ENCODE measurements around the gene SLC41A3.

Gene SLC41A3

DNA sequence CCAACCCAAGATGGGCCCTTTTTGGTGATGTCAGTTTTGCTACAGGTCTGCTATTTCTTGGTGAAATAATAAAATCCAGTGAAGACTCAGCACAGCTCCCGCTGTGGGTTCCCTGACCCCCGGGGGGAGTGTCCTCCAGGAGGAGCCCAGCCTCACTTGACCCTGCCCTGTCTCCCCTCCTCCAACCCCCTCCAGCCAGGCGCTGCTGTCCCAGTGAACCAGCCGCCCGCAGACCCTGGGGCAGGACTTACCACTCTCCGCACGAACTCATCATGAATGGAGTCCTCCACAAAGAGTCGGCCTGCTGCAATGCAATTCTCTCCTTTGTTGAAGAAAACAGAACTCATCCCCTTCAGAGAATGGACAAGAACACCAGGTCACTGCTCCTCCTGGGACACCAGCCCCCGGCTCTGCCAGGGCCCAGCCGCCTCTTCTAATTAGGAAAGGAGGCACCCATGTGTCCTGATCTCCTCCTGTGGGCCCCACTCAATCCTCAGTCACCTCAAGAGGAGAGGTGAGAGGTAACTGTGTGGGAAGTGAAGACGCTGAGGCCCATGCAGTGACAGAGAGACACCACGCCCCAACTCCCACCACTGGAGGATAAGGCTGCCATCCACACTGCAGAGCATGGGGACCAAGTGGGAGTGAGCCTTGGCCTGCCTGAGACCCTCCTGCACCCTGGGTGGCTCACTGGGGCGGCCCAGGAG is 28.8 kb upstream of the SLC41A3 start:
- Histone ChIP-seq H3K4me1 (ENCODE audit: control insufficient read depth in 1 of 2, insufficient read depth in 2 of 2, low read length in 2 of 2) (no peaks in the 10 kb centered on the region), H3K27ac (ENCODE audit: low read depth, low read length) (no peak overlapping the region), H3K36me3 (ENCODE audit: control insufficient read depth in 1 of 2, insufficient read depth in 2 of 2, low read length in 2 of 2) (no peaks in the 10 kb centered on the region), H3K4me3 (ENCODE audit: low read depth in 1 of 2, low read length in 2 of 2) (no peak overlapping the region), H3K27me3 (ENCODE audit: control insufficient read depth in 1 of 2, insufficient read depth in 2 of 2, low read length in 2 of 2) (no peaks in the 10 kb centered on the region), H3K9me3 (ENCODE audit: control insufficient read depth in 1 of 2, low read length in 2 of 2) (no peaks in the 10 kb centered on the region), H3K9ac (ENCODE audit: low read depth in 1 of 2, low read length in 2 of 2) (no peak overlapping the region)

- Histone ChIP-seq H3K27me3 (ENCODE audit: control insufficient read depth in 1 of 2, insufficient read depth in 2 of 2, low read length in 2 of 2) (no peaks in the 10 kb centered on the region), H3K4me1 (ENCODE audit: control insufficient read depth in 1 of 2, insufficient read depth in 2 of 2, low read length in 2 of 2) (no peaks in the 10 kb centered on the region), H3K27ac (ENCODE audit: low read depth, low read length) (no peak overlapping the region), H3K9me3 (ENCODE audit: control insufficient read depth in 1 of 2, low read length in 2 of 2) (no peaks in the 10 kb centered on the region), H3K36me3 (ENCODE audit: control insufficient read depth in 1 of 2, insufficient read depth in 2 of 2, low read length in 2 of 2) (no peaks in the 10 kb centered on the region), H3K9ac (ENCODE audit: low read depth in 1 of 2, low read length in 2 of 2) (no peak overlapping the region), H3K4me3 (ENCODE audit: low read depth in 1 of 2, low read length in 2 of 2) (no peak overlapping the region)
These were observed 27.9 kb upstream of the SLC41A3 start for GRCh38 chr3:126111566-126112475.

GRCh38 chr3:126111126-126111551 is 27.2 kb upstream of the SLC41A3 start:
- Histone ChIP-seq H3K4me1 (ENCODE audit: control insufficient read depth in 1 of 2, insufficient read depth in 2 of 2, low read length in 2 of 2) (no peaks in the 10 kb centered on the region), H3K27me3 (ENCODE audit: control insufficient read depth in 1 of 2, insufficient read depth in 2 of 2, low read length in 2 of 2) (no peaks in the 10 kb centered on the region), H3K36me3 (ENCODE audit: control insufficient read depth in 1 of 2, insufficient read depth in 2 of 2, low read length in 2 of 2) (no peaks in the 10 kb centered on the region), H3K9ac (ENCODE audit: low read depth in 1 of 2, low read length in 2 of 2) (no peak overlapping the region), H3K9me3 (ENCODE audit: control insufficient read depth in 1 of 2, low read length in 2 of 2) (no peaks in the 10 kb centered on the region), H3K27ac (ENCODE audit: low read depth, low read length) (no peak overlapping the region), H3K4me3 (ENCODE audit: low read depth in 1 of 2, low read length in 2 of 2) (no peak overlapping the region)

GRCh38 chr3:126110431-126111125 is 26.7 kb upstream of the SLC41A3 start:
- no peaks in the 10 kb centered on the region for H3K36me3 ChIP-seq (ENCODE audit: control insufficient read depth in 1 of 2, insufficient read depth in 2 of 2, low read length in 2 of 2)
- H3K27ac ChIP-seq (ENCODE audit: low read depth, low read length) = no peak overlapping the region

GRCh38 chr3:126109880-126110235 is 25.9 kb upstream of the SLC41A3 start:
- no peaks in the 10 kb centered on the region for H3K27me3 ChIP-seq (ENCODE audit: control insufficient read depth in 1 of 2, insufficient read depth in 2 of 2, low read length in 2 of 2)
- H3K4me1 ChIP-seq (ENCODE audit: control insufficient read depth in 1 of 2, insufficient read depth in 2 of 2, low read length in 2 of 2) = no peaks in the 10 kb centered on the region
- no peak overlapping the region for H3K4me3 ChIP-seq (ENCODE audit: low read depth in 1 of 2, low read length in 2 of 2)
- no peak overlapping the region for H3K27ac ChIP-seq (ENCODE audit: low read depth, low read length)
- H3K9ac ChIP-seq (ENCODE audit: low read depth in 1 of 2, low read length in 2 of 2) = no peak overlapping the region
- H3K36me3 ChIP-seq (ENCODE audit: control insufficient read depth in 1 of 2, insufficient read depth in 2 of 2, low read length in 2 of 2) = no peaks in the 10 kb centered on the region
- no peaks in the 10 kb centered on the region for H3K9me3 ChIP-seq (ENCODE audit: control insufficient read depth in 1 of 2, low read length in 2 of 2)

More at GRCh38 chr3:126110431-126111125, 26.7 kb upstream of the SLC41A3 start:
- H3K4me1 ChIP-seq (ENCODE audit: control insufficient read depth in 1 of 2, insufficient read depth in 2 of 2, low read length in 2 of 2) = no peaks in the 10 kb centered on the region
- no peak overlapping the region for H3K9ac ChIP-seq (ENCODE audit: low read depth in 1 of 2, low read length in 2 of 2)
- H3K4me3 ChIP-seq (ENCODE audit: low read depth in 1 of 2, low read length in 2 of 2) = no peak overlapping the region
- H3K9me3 ChIP-seq (ENCODE audit: control insufficient read depth in 1 of 2, low read length in 2 of 2) = no peaks in the 10 kb centered on the region
- H3K27me3 ChIP-seq (ENCODE audit: control insufficient read depth in 1 of 2, insufficient read depth in 2 of 2, low read length in 2 of 2) = no peaks in the 10 kb centered on the region

- Histone ChIP-seq H3K27ac (ENCODE audit: low read depth, low read length) (no peak overlapping the region), H3K9me3 (ENCODE audit: control insufficient read depth in 1 of 2, low read length in 2 of 2) (no peaks in the 10 kb centered on the region), H3K4me3 (ENCODE audit: low read depth in 1 of 2, low read length in 2 of 2) (no peak overlapping the region), H3K36me3 (ENCODE audit: control insufficient read depth in 1 of 2, insufficient read depth in 2 of 2, low read length in 2 of 2) (no peaks in the 10 kb centered on the region), H3K4me1 (ENCODE audit: control insufficient read depth in 1 of 2, insufficient read depth in 2 of 2, low read length in 2 of 2) (no peaks in the 10 kb centered on the region), H3K9ac (ENCODE audit: low read depth in 1 of 2, low read length in 2 of 2) (no peak overlapping the region), H3K27me3 (ENCODE audit: control insufficient read depth in 1 of 2, insufficient read depth in 2 of 2, low read length in 2 of 2) (no peaks in the 10 kb centered on the region)
These were observed 25.4 kb upstream of the SLC41A3 start for GRCh38 chr3:126109146-126109879.

DNA sequence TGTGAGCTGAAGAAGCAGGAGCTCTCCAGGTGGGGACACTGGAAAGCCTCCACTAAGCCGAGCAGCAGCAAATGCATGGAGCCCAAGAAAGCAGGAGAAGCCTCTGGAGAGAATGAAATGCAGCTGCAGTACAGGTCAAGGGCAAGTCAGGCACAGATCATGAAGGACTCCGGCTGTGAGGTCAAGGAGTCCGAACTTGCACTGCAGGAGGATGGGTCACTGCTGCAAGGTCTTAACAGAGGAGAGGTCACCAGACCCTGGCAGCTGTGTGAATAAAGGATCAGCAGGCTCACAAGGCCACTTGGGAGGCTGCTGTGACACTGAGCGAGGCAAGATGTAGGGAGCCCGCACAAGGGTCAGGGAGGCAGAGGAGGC is 24.7 kb upstream of the SLC41A3 start:
- H3K4me3 ChIP-seq (ENCODE audit: low read depth in 1 of 2, low read length in 2 of 2) = no peak overlapping the region
- no peaks in the 10 kb centered on the region for H3K4me1 ChIP-seq (ENCODE audit: control insufficient read depth in 1 of 2, insufficient read depth in 2 of 2, low read length in 2 of 2)
- no peak overlapping the region for H3K27ac ChIP-seq (ENCODE audit: low read depth, low read length)
- no peaks in the 10 kb centered on the region for H3K9me3 ChIP-seq (ENCODE audit: control insufficient read depth in 1 of 2, low read length in 2 of 2)
- no peak overlapping the region for H3K9ac ChIP-seq (ENCODE audit: low read depth in 1 of 2, low read length in 2 of 2)
- H3K36me3 ChIP-seq (ENCODE audit: control insufficient read depth in 1 of 2, insufficient read depth in 2 of 2, low read length in 2 of 2) = no peaks in the 10 kb centered on the region
- H3K27me3 ChIP-seq (ENCODE audit: control insufficient read depth in 1 of 2, insufficient read depth in 2 of 2, low read length in 2 of 2) = no peaks in the 10 kb centered on the region

DNA sequence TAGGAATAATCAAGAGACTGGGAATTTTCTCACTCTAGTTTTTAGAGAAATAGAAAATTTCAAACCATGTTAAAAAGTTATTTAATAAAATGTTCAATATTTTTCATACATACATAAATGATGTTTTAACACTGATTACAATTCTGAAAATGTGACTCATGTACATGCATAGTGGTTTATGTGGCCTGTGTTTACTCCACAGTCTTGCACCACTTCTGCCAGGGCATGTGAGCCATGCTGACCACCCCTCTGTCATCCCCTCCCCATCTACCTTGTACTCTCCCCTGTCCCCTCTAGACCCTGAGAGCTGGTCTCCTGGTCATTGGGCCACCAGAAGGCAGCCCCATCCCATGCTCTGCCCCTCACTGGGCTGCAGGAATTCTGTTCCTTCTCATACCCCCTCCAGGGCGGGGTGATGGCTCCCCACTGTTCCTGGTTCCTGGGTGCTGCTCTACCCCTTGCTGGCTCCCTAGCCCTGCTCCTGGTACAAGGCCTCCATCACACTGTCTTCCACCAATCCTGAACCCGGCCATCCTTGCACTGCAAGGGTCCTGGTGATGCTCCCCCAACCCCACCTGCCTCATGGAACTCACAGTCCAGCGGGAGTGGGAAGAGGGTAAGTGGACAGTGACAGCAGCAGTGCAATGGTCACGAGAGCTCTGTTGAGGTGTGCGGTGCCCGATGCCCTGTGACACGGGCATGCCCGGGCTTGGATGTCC is 24.2 kb upstream of the SLC41A3 start:
- H3K9ac ChIP-seq (ENCODE audit: low read depth in 1 of 2, low read length in 2 of 2) = no peak overlapping the region
- no peak overlapping the region for H3K4me3 ChIP-seq (ENCODE audit: low read depth in 1 of 2, low read length in 2 of 2)
- no peak overlapping the region for H3K27ac ChIP-seq (ENCODE audit: low read depth, low read length)
- no peaks in the 10 kb centered on the region for H3K27me3 ChIP-seq (ENCODE audit: control insufficient read depth in 1 of 2, insufficient read depth in 2 of 2, low read length in 2 of 2)
- no peaks in the 10 kb centered on the region for H3K36me3 ChIP-seq (ENCODE audit: control insufficient read depth in 1 of 2, insufficient read depth in 2 of 2, low read length in 2 of 2)
- no peaks in the 10 kb centered on the region for H3K9me3 ChIP-seq (ENCODE audit: control insufficient read depth in 1 of 2, low read length in 2 of 2)
- H3K4me1 ChIP-seq (ENCODE audit: control insufficient read depth in 1 of 2, insufficient read depth in 2 of 2, low read length in 2 of 2) = no peaks in the 10 kb centered on the region

- Histone ChIP-seq H3K4me1 (ENCODE audit: control insufficient read depth in 1 of 2, insufficient read depth in 2 of 2, low read length in 2 of 2) (no peaks in the 10 kb centered on the region), H3K36me3 (ENCODE audit: control insufficient read depth in 1 of 2, insufficient read depth in 2 of 2, low read length in 2 of 2) (no peaks in the 10 kb centered on the region), H3K27me3 (ENCODE audit: control insufficient read depth in 1 of 2, insufficient read depth in 2 of 2, low read length in 2 of 2) (no peaks in the 10 kb centered on the region), H3K27ac (ENCODE audit: low read depth, low read length) (no peak overlapping the region), H3K4me3 (ENCODE audit: low read depth in 1 of 2, low read length in 2 of 2) (no peak overlapping the region), H3K9me3 (ENCODE audit: control insufficient read depth in 1 of 2, low read length in 2 of 2) (no peaks in the 10 kb centered on the region), H3K9ac (ENCODE audit: low read depth in 1 of 2, low read length in 2 of 2) (no peak overlapping the region)
These were observed 23.4 kb upstream of the SLC41A3 start for GRCh38 chr3:126107203-126107939.

Data from duodenal mucosa (tissue), 2 donors.